A549 (cell line): ENCODE data around the gene PPIG. TPM values are rescaled to one million over a fixed set of nuclear protein-coding genes. Genes with fewer than 3 reads are reported as not detected.
A peak's percentile ranks its signal among the peaks of the same experiment; 100 is the strongest.
"Not testable (repeated sequence)": the region's sequence is repeated elsewhere in the genome, so short reads cannot be mapped to it uniquely, and the experiment has no call there.

Experiments
- ATAC-seq, 2 experiments: fragments of 200-7000 bp in 1 of 2; fragments of >200 bp in 1 of 2; cut with Nextera tagmentation in 1 of 2; cut with Tn5 transposase in 1 of 2; 3 replicates each; pipeline versions ENCODE4 v1.8.0 to v1.9.1; 2018 to 2020; ENCODE audit warnings: mild to moderate bottlenecking in 1 of 2, moderate library complexity in 1 of 2
- CTCF ChIA-PET: fragments of 300-600 bp; sonication (Branson Sonifier 250); formaldehyde crosslinking; extraction: SDS; loops from one replicate; lab custom pipeline; 2021; ENCODE audit warnings: antibody characterized with exemption, inconsistent platforms; lab: Yijun Ruan, JAX
- POLR2A ChIA-PET: fragments of 350-600 bp; formaldehyde crosslinking; extraction: SDS; loops from one replicate; lab custom pipeline; 2021; ENCODE audit warnings: antibody characterized with exemption, inconsistent platforms; lab: Yijun Ruan, JAX
- DNase-seq, 2 experiments: peaks; one replicate each; pipeline versions ENCODE4 v3.0.0 to v3.0.0-alpha.2; 2011 to 2016; ENCODE audit warnings: low read depth in 1 of 2, low spot score in 1 of 2
- FAIRE-seq: peaks from 2 replicates; lab custom pipeline; 2011; peaks lifted over from hg19 to GRCh38; lab: Jason Lieb, UNC
- H3K27ac ChIP-seq, 2 experiments: fragments of >200 bp; sonication (Bioruptor Twin); formaldehyde crosslinking; 3 replicates each; pipeline ENCODE4 v1.5.1; 2016 to 2017
- H3K4me1 ChIP-seq: fragments of >200 bp; sonication (Bioruptor Twin); formaldehyde crosslinking; 3 replicates; pipeline ENCODE4 v1.6.1; 2016
- H3K4me2 ChIP-seq: fragments of >200 bp; sonication (Bioruptor Twin); formaldehyde crosslinking; 3 replicates; pipeline ENCODE4 v1.6.1; 2016
- H3K4me3 ChIP-seq: fragments of >200 bp; sonication (Bioruptor Twin); formaldehyde crosslinking; 3 replicates; pipeline ENCODE4 v1.5.1; 2016
- H3K9me3 ChIP-seq: fragments of >200 bp; sonication (Bioruptor Twin); formaldehyde crosslinking; 3 replicates; pipeline ENCODE4 v1.6.1; 2016
- CBX2 ChIP-seq: fragments of 200-600 bp; sonication (generic); IDR thresholded peaks from 2 replicates; pipeline ENCODE4 v1.6.1; 2016; ENCODE audit warnings: low read depth, mild to moderate bottlenecking, borderline replicate concordance
- CBX8 ChIP-seq: fragments of 200-600 bp; sonication (generic); IDR thresholded peaks from 2 replicates; pipeline ENCODE4 v1.6.1; 2016
- EP300 ChIP-seq, 2 experiments: fragments of >200 bp; sonication (Bioruptor Twin); formaldehyde crosslinking; IDR thresholded peaks; 2 replicates in 1 of 2; 3 replicates in 1 of 2; pipeline ENCODE4 v1.6.1; 2016 to 2017
- ESRRA ChIP-seq: fragments of 150-350 bp; IDR thresholded peaks from 2 replicates; pipeline ENCODE4 v1.6.1; 2014; ENCODE audit warnings: mild to moderate bottlenecking, low read length, borderline replicate concordance
- HEYL ChIP-seq: fragments of 250-450 bp; sonication (Bioruptor Pico); IDR thresholded peaks from 2 replicates; pipeline ENCODE4 v1.8.0; 2021; ENCODE audit warnings: mild to moderate bottlenecking, moderate library complexity
- HOXA7 ChIP-seq: fragments of 250-450 bp; sonication (Bioruptor Pico); IDR thresholded peaks from 2 replicates; pipeline ENCODE4 v1.5.0; 2020; ENCODE audit warnings: mild to moderate bottlenecking, moderate library complexity
- HOXB13 ChIP-seq: fragments of 250-450 bp; sonication (Bioruptor Pico); IDR thresholded peaks from 2 replicates; pipeline ENCODE4 v1.5.0; 2020; ENCODE audit warnings: low read depth, mild to moderate bottlenecking, moderate library complexity
- HOXB5 ChIP-seq: fragments of 250-450 bp; sonication (Bioruptor Pico); IDR thresholded peaks from 2 replicates; pipeline ENCODE4 v1.5.0; 2020; ENCODE audit warnings: mild to moderate bottlenecking, moderate library complexity
- NFE2L2 ChIP-seq: fragments of 150-350 bp; conservative IDR thresholded peaks from 2 replicates; pipeline ENCODE4 v1.6.1; 2014; ENCODE audit warnings: low read length
- NPAS2 ChIP-seq: fragments of 250-450 bp; sonication (Bioruptor Pico); IDR thresholded peaks from 2 replicates; pipeline ENCODE4 v1.8.0; 2022; ENCODE audit warnings: mild to moderate bottlenecking, moderate library complexity, borderline replicate concordance
- PBX3 ChIP-seq: IDR thresholded peaks from 2 replicates; pipeline ENCODE4 v1.6.1; 2012
- PHF8 ChIP-seq: fragments of 200-600 bp; sonication (generic); IDR thresholded peaks from 2 replicates; pipeline ENCODE4 v1.6.1; 2016; ENCODE audit warnings: low read depth, mild to moderate bottlenecking, antibody characterized with exemption, moderate library complexity, borderline replicate concordance
- POLR2AphosphoS2 ChIP-seq: conservative IDR thresholded peaks from 2 replicates; pipeline ENCODE4 v1.6.1; 2012; ENCODE audit warnings: low read length, improper control_type of control experiment, inconsistent platforms
- USF2 ChIP-seq: fragments of 450-650 bp; IDR thresholded peaks from 2 replicates; pipeline ENCODE4 v1.6.1; 2014; ENCODE audit warnings: antibody characterized with exemption
- ZFP36 ChIP-seq: fragments of 450-650 bp; IDR thresholded peaks from 2 replicates; pipeline ENCODE4 v1.6.1; 2014; ENCODE audit warnings: borderline replicate concordance; ENCODE audit not compliant: partially characterized antibody
- ZSCAN20 ChIP-seq: fragments of 250-450 bp; sonication (Bioruptor Pico); IDR thresholded peaks from 2 replicates; pipeline ENCODE4 v1.8.0; 2022; ENCODE audit warnings: mild to moderate bottlenecking, moderate library complexity
- WGBS: methylation state at CpG from one replicate; pipeline ENCODE4 v1.1.6; 2017; ENCODE audit errors: missing lambda C conversion rate; 5-methylcytosine and 5-hydroxymethylcytosine counted together
- polyA plus RNA-seq, 4 experiments: library from polyadenylated mRNA; depleted of rRNA in 3 of 4; stranded (reverse); fragments of >200 nt; fragmentation: RNase III in 1 of 4; extraction: RNeasy Plus Mini Kit Qiagen cat#74134 plus additional on column Dnase treatment in 1 of 4; gene quantifications; 2 replicates in 3 of 4; 3 replicates in 1 of 4; pipeline ENCODE4 v1.2.3, GENCODE V29; 2011 to 2017

PPIG gene
- polyA plus RNA-seq, 2 of the 4 experiments (the other 2 are of a cell fraction), result 60.5 to 70.8 TPM

GRCh38 chr2:169684135-169684565 is 100.0 kb downstream of the PPIG start:
- no peak for DNase-seq
- Histone ChIP-seq H3K4me3 (no peak overlapping the region), H3K27ac (no peak overlapping the region), H3K4me1 (no peaks in the 10 kb centered on the region), H3K4me2 (no peak overlapping the region), H3K9me3 (no peaks in the 10 kb centered on the region; the same call in 2 of the 3 replicates)
- TF ChIP-seq EP300 (IDR thresholded peaks at IDR 0.05), result no peak
- TF ChIP-seq NFE2L2, result no peak
- no peak for TF ChIP-seq CBX2
- no peak for TF ChIP-seq PBX3
- no peak for TF ChIP-seq HOXA7 (CRISPR knock-in tag)
- TF ChIP-seq HOXB13 (CRISPR knock-in tag), result no peak
- no peak for TF ChIP-seq PHF8
- no peak for TF ChIP-seq NPAS2 (CRISPR knock-in tag)
- TF ChIP-seq ZSCAN20 (CRISPR knock-in tag), result no peak
- ChIA-PET POLR2A (no interaction called here), CTCF (no interaction called here)
- no peak for FAIRE-seq
- whole genome bisulfite sequencing, result 57% methylated on average over 3 of the region's 3 CpGs
- ATAC-seq, result peak in 1 of 2 experiments; percentile 28; a peak in 1 of 6 replicates

DNA sequence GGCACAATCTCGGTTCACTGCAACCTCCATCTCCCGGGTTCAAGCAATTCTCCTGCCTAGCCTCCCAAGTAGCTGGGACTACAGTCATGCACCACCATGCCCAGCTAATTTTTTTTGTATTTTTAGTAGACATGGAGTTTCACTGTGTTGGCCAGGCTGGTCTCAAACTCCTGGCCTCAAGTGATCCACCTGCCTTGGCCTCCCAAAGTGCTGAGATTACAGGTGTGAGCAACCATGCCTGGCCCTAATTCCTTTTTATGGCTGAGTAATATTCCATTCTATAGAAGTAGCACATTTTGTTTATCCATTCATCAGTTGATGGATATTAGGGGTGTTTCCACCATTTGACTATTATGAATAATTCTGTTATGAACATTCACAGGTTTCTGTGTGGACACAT is 100.6 kb downstream of the PPIG start:
- H3K4me2 ChIP-seq, H3K4me3 ChIP-seq, H3K27ac ChIP-seq, POLR2A ChIA-PET, DNase-seq, ATAC-seq, FAIRE-seq, H3K9me3 ChIP-seq, H3K4me1 ChIP-seq: not testable (repeated sequence)
- CTCF ChIA-PET, result interaction anchor here (1.5 kb wide), 1 partner anchor 8 kb away, joined by 3 read pairs; no protein-coding TSS in a partner anchor
- WGBS, result 23% methylated on average over 2 of the region's 2 CpGs

- H3K4me1 ChIP-seq, POLR2A ChIA-PET, H3K27ac ChIP-seq, CTCF ChIA-PET, DNase-seq, H3K4me2 ChIP-seq, FAIRE-seq, H3K4me3 ChIP-seq, H3K9me3 ChIP-seq, ATAC-seq: not testable (repeated sequence)
- 57% methylated on average over 4 of the region's 4 CpGs for WGBS
Observed at GRCh38 chr2:169686825-169687224, 102.7 kb downstream of the PPIG start.

- H3K4me3 ChIP-seq, H3K9me3 ChIP-seq, H3K4me2 ChIP-seq, H3K4me1 ChIP-seq, FAIRE-seq, ATAC-seq, POLR2A ChIA-PET, CTCF ChIA-PET, H3K27ac ChIP-seq, DNase-seq: not testable (repeated sequence)
- TF ChIP-seq ZFP36, result peak; percentile 40
Observed at GRCh38 chr2:169687943-169688342, 103.8 kb downstream of the PPIG start.

DNA sequence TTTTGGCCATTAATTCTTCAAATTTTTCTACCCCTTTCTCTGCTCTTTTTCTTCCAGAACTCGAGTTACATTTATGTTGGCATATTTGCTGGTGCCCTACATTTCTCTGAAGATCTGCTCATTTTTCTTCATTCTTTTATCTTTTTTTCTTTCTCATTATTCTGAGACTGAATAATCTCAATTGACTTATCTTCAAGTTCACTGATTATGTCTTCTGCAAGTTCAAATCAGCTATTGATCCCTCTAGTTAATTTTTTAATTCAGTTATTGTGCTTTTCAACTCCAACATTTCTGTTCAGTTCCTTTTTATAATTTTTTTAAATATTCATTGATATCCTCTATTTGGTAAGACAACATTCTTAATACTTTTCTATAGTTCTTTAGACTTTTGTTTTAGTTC is 106.8 kb downstream of the PPIG start:
- WGBS, result 8% methylated on average over 1 of the region's 1 CpG
- ChIA-PET POLR2A (no interaction called here), CTCF (no interaction called here)
- ATAC-seq, result no peak
- peaks cover 3% of the 10 kb centered on the region; the same call in 1 of the 3 replicates for H3K9me3 ChIP-seq
- no peak overlapping the region for H3K27ac ChIP-seq
- FAIRE-seq, result no peak
- DNase-seq, result no peak
- peaks cover 16% of the 10 kb centered on the region; the same call in 2 of the 3 replicates for H3K4me1 ChIP-seq
- no peak overlapping the region for H3K4me3 ChIP-seq
- no peak overlapping the region for H3K4me2 ChIP-seq
- TF ChIP-seq CBX8 (no peak), HOXB5 (CRISPR knock-in tag) (no peak), USF2 (no peak), ESRRA (no peak), HEYL (no peak), POLR2AphosphoS2 (no peak)

Other genes with a start within 250 kb of the PPIG start
- gene LRP2, start 221.8 kb upstream of the PPIG start, polyA plus RNA-seq (2011; rRNA removed), result 0.04 and 0.20 TPM in 2 replicates
- gene LRP2, start 221.8 kb upstream of the PPIG start, polyA plus RNA-seq (2017; fragmentation: RNase III; extraction: RNeasy Plus Mini Kit Qiagen cat#74134 plus additional on column Dnase treatment), result 0.01 TPM in 1 of 3 replicates, not detected in the others
- 1.6 and 1.7 TPM in 2 replicates for gene BBS5, start 104.9 kb upstream of the PPIG start, polyA plus RNA-seq (2011; rRNA removed)
- gene BBS5, start 104.9 kb upstream of the PPIG start, polyA plus RNA-seq (2017; fragmentation: RNase III; extraction: RNeasy Plus Mini Kit Qiagen cat#74134 plus additional on column Dnase treatment), result 5.3 to 6.0 TPM (median 5.4 TPM) in 3 replicates
- gene KLHL41, start 74.6 kb upstream of the PPIG start, polyA plus RNA-seq (2011; rRNA removed), result 0.04 and 0.08 TPM in 2 replicates
- 0.05 to 0.12 TPM (median 0.06 TPM) in 3 replicates for gene KLHL41, start 74.6 kb upstream of the PPIG start, polyA plus RNA-seq (2017; fragmentation: RNase III; extraction: RNeasy Plus Mini Kit Qiagen cat#74134 plus additional on column Dnase treatment)
- gene FASTKD1, start 10.5 kb upstream of the PPIG start, polyA plus RNA-seq (2011; rRNA removed), result 41.8 and 52.9 TPM in 2 replicates
- gene FASTKD1, start 10.5 kb upstream of the PPIG start, polyA plus RNA-seq (2017; fragmentation: RNase III; extraction: RNeasy Plus Mini Kit Qiagen cat#74134 plus additional on column Dnase treatment), result 27.2 to 30.8 TPM (median 28.1 TPM) in 3 replicates
- gene CFAP210, start 110.1 kb downstream of the PPIG start, polyA plus RNA-seq (2011; rRNA removed), result 0.07 and 0.31 TPM in 2 replicates
- 0.30 to 0.35 TPM (median 0.34 TPM) in 3 replicates for gene CFAP210, start 110.1 kb downstream of the PPIG start, polyA plus RNA-seq (2017; fragmentation: RNase III; extraction: RNeasy Plus Mini Kit Qiagen cat#74134 plus additional on column Dnase treatment)
- 4.0 and 5.1 TPM in 2 replicates for gene PHOSPHO2, start 110.1 kb downstream of the PPIG start, polyA plus RNA-seq (2011; rRNA removed)
- 3.9 to 4.4 TPM (median 4.3 TPM) in 3 replicates for gene PHOSPHO2, start 110.1 kb downstream of the PPIG start, polyA plus RNA-seq (2017; fragmentation: RNase III; extraction: RNeasy Plus Mini Kit Qiagen cat#74134 plus additional on column Dnase treatment)
- 19.6 and 22.9 TPM in 2 replicates for gene KLHL23, start 149.5 kb downstream of the PPIG start, polyA plus RNA-seq (2011; rRNA removed)
- 10.1 to 11.0 TPM (median 10.8 TPM) in 3 replicates for gene KLHL23, start 149.5 kb downstream of the PPIG start, polyA plus RNA-seq (2017; fragmentation: RNase III; extraction: RNeasy Plus Mini Kit Qiagen cat#74134 plus additional on column Dnase treatment)
- gene SSB, start 214.5 kb downstream of the PPIG start, polyA plus RNA-seq (2011; rRNA removed), result 129 and 253 TPM in 2 replicates
- gene SSB, start 214.5 kb downstream of the PPIG start, polyA plus RNA-seq (2017; fragmentation: RNase III; extraction: RNeasy Plus Mini Kit Qiagen cat#74134 plus additional on column Dnase treatment), result 246 to 255 TPM (median 253 TPM) in 3 replicates
- 58.1 and 86.9 TPM in 2 replicates for gene METTL5, start 240.6 kb downstream of the PPIG start, polyA plus RNA-seq (2011; rRNA removed)
- 97.6 to 112 TPM (median 105 TPM) in 3 replicates for gene METTL5, start 240.6 kb downstream of the PPIG start, polyA plus RNA-seq (2017; fragmentation: RNase III; extraction: RNeasy Plus Mini Kit Qiagen cat#74134 plus additional on column Dnase treatment)
- gene UBR3, start 243.1 kb downstream of the PPIG start, polyA plus RNA-seq (2011; rRNA removed), result 21.1 and 23.1 TPM in 2 replicates
- gene UBR3, start 243.1 kb downstream of the PPIG start, polyA plus RNA-seq (2017; fragmentation: RNase III; extraction: RNeasy Plus Mini Kit Qiagen cat#74134 plus additional on column Dnase treatment), result 10.3 to 11.1 TPM (median 11.0 TPM) in 3 replicates